IPS-18c (cell line): ENCODE measurements around the gene SOX6.

ENCODE experiments used
- H3K4me3 ChIP-seq: 2 replicates; pipeline ENCODE4 v1.7.0; 2013; ENCODE audit warnings: low read depth, mild to moderate bottlenecking, low read length, moderate library complexity; ENCODE audit not compliant: insufficient read depth
- H3K9me3 ChIP-seq: one replicate; pipeline ENCODE4 v1.6.1; 2013; ENCODE audit warnings: mild to moderate bottlenecking, low read length, moderate library complexity; ENCODE audit not compliant: control insufficient read depth, insufficient read depth

SOX6 gene

GRCh38 chr11:15918674-15919073, 437.7 kb downstream of the SOX6 start:
- Histone ChIP-seq H3K4me3 (no peak overlapping the region), H3K9me3 (no peaks in the 10 kb centered on the region)

GRCh38 chr11:15918212-15918611, 438.1 kb downstream of the SOX6 start:
- H3K9me3 ChIP-seq, result no peaks in the 10 kb centered on the region

More at GRCh38 chr11:15918212-15918611, 438.1 kb downstream of the SOX6 start:
- no peak overlapping the region for H3K4me3 ChIP-seq
